GM12873 (cell line): ENCODE data around the gene ELOB.

ENCODE experiments used
- TF ChIP-seq, protein P1 (sequence below): IDR thresholded peaks from 2 replicates; pipeline ENCODE4 v1.5.1; 2012; ENCODE audit warnings: low read depth, mild to moderate bottlenecking, moderate library complexity, low read length, control low read depth; ENCODE audit not compliant: insufficient read depth; ENCODE audit errors: missing control alignments

The ELOB gene

DNA sequence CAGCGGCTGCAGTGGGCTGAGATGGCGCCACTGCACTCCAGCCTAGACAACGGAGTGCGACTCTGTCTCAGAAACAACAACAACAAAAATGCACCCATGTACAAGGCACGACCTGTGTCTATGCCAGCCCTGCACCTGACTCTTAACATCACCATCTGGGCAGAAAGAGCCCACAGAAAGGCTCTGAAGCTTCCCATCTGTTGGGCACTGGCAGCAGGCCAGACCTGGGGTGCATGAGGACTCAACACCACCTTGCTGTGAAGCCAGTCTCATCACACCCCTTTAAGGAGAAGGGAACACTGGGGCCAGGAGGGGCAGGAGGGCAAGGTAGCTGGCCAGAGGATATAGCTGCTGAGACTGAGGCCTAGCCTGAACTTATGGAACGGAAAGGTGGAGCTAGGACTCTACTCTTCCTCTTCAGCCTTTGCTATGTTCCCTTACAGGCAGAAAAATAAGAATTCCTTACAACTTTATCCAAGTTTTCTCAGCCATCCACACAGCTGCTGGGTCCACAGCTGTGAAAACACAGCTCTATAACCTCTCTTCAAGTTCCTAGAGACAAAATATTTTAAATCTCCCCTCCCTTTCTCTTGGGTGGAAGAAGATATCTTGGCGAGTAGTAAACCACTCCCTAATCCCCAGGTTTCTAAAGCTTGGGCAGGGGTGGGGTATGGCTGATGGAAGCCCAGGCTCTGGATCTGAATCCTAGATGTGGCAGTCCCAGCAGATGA, 2.8 kb downstream of the ELOB start:
- TF ChIP-seq, protein P1, sequence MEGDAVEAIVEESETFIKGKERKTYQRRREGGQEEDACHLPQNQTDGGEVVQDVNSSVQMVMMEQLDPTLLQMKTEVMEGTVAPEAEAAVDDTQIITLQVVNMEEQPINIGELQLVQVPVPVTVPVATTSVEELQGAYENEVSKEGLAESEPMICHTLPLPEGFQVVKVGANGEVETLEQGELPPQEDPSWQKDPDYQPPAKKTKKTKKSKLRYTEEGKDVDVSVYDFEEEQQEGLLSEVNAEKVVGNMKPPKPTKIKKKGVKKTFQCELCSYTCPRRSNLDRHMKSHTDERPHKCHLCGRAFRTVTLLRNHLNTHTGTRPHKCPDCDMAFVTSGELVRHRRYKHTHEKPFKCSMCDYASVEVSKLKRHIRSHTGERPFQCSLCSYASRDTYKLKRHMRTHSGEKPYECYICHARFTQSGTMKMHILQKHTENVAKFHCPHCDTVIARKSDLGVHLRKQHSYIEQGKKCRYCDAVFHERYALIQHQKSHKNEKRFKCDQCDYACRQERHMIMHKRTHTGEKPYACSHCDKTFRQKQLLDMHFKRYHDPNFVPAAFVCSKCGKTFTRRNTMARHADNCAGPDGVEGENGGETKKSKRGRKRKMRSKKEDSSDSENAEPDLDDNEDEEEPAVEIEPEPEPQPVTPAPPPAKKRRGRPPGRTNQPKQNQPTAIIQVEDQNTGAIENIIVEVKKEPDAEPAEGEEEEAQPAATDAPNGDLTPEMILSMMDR, result no peak

DNA sequence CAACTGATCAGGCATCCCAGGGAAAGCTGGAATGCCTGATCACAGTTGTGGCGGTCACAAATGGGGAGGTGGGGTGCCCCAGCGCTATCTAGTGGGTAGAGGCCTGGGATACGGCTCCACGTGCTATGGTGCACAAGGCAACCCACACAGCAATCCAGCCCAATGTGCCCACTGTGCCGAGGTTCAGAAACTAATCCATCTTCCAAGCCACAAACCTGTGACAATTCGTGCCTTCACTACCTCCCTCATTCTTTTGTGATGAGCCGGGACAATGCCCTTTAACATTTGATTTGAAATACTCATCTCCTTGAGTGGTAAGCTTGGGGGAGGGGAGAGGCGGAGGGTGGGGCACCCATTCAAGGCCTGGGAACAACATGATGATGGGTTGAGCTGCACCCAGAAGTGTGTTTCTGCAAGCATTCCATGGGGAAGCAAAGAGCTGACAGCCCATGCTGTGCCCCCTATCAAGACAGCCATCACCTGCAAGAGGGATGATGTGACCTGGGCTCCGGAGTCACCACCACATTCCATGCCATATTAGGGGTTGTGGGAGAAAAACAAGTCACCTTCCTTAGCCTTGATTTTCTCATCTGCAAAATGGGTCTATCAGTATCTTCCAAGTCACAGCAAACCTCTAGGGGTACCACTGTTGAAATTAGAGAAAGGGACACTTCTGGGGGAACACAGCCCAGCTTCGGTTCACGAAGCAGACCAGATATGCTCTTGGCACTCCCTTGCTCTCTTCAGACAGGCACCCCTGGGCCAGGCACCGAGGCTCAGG, 3.7 kb downstream of the ELOB start:
- TF ChIP-seq, protein P1, result no peak

DNA sequence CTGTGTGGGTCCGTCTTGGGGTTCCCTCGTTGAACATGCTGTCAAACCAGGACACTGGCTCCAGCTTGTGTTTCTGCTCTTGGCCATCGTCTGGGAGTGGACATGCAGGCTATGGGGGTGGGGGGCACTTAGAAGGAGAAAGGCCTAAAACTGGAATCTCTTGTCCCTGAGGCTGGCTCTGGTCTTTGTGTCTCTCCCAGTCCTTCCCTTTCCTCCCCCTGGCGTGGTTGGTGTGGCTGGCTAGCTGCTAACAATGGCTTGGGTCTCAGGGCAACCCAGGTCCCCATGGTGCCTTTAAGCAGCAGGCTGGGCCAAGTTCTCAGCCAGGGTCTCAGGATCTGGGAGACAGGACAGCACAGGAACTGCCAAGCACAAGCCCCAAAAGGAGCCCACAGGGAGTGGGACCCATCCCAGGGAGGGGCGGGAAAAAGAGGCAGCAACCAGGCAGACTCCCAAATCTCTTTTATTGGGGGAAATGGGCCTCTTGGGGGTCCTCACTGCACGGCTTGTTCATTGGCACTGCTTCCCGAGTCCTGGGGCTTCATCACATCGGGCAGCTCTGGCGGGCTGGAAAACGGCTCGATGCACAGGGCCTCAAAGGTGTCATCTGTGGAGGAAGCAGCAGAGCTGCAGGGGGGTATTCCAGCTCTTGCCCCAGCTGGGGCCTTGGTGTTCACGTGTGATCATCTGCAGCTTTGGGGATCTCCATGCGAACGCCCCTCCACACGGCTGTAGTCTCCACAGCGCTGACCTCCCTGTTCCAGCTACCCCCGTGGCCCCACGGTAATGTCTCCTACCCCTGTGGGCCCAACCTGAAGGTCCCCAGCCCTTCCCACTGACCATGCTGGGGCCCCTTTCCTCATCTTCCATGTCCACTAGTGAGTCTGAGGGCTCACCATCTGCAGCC, 5.3 kb downstream of the ELOB start:
- TF ChIP-seq, protein P1, result no peak

DNA sequence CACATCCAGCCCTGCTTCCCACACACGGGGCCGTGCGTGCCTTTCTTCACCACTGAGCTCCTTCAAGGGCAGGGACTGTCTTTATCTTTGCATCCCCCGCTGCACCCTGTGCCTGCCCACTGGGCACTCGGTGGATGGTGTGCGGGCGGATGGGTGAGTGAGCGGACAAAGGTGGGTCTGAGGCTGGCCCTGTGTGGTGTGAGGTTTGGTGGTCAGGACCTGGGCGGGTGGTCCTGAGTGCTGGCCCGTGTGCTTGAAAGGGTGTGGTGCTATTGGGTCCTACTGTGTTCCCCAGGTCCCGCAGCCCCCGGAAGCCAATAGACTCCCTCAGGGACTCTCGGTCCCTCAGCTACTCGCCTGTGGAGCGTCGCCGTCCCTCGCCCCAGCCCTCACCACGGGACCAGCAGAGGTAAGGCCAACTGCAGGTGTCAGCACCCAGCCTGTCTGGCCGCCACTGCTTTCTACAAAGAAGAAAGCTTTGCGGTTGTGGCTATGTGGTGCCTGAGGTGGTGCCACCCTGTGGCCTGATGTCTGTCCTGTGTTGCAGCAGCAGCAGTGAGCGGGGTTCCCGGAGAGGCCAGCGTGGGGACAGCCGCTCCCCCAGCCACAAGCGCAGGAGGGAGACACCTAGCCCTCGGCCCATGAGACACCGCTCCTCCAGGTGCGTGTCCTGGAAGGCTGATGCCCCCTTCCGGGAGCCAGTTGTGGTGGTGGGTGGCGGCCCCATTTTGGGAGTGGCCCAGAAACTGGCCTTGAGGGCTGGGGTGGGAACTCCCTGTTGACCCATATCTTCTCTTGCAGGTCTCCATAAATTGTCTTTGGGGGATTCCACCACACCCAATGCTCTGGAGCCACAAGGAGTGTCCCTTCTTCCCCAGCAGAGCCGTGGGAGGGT, 6.8 kb downstream of the ELOB start:
- TF ChIP-seq, protein P1, result peak; percentile 5

DNA sequence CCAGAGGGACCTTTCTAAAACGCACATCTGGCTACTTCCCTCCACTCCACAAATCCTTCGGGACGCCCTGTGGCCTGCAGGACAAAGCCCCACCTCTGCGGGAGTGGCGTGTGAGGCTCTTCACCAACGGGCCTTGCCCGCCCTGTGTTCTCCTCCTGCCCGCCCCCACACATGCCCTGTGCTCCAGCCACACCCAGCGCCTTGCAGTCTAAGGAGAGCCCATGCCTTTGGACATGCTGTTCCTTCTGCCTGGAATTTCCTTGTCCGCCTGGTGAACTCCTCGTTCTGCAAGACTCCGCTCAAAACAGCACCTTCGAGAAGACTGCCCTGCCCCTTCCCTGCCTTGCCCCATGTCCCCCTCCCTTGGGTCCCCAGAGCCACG, 7.4 kb downstream of the ELOB start:
- TF ChIP-seq, protein P1, result no peak

DNA sequence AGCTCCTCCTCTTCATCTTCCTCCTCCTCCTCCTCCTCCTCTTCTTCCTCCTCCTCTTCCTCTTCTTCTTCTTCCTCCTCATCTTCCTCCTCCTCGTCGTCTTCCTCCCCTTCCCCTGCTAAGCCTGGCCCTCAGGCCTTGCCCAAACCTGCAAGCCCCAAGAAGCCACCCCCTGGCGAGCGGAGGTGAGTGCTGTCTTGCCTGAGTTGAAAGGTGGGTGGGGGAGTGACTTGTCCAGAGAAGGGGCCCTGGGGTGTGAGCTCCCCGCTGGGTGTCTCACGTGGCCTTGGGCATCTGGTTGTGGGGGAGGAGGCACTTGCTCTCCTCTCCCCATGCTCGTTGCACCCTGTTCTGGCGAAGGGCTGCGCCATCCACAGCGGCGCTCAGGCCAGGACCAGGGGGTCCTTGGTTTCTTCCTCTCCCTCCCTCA, 8.0 kb downstream of the ELOB start:
- TF ChIP-seq, protein P1, result no peak
